GM18508 (cell line): ENCODE results near the gene RGS5.

ENCODE experiments used
- ATAC-seq: cut with Tn5 transposase; IDR thresholded peaks from one replicate; pipeline ENCODE4 v1.9.1; 2021; ENCODE audit warnings: moderate number of reproducible peaks; ENCODE audit not compliant: insufficient read depth, unreplicated experiment

The RGS5 gene

DNA sequence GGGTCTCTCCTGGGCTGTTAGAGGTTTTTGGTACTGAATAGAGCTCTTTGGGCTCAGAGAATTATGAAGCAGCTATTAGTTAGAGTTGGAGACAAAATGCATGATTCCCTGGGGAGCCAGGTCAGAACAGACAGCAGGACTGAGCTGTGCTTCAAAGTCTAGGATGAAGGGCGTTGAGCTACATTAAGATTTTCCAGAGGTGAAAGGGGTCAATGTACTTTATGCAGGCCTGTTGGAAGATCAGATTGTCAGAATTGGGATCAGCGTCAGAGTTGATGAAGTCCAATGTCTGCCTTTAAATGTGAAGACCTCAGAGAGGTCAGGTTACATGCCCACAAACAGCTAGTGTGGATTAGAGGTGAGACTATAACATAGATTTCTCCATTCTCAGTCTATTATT lies 53.8 kb downstream of the RGS5 start:
- no peak for ATAC-seq

DNA sequence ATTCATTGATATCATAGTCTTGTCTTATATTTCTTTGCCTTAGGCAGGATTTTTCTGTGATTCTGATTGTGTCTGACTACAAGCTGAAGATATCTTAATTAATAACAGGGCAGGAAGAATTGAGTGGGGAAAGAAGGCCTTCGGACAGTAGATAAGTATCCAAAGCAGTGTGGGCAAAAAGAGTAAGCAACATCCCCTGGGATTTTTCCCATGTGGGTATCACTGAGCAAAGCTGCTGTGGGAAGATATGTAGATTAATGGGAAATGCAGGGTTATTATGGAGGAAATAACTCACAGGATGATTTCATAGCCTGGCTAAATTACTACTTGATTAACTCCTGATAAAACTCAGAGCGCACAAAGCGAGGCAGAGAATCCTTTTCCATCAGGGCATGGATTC lies 55.7 kb downstream of the RGS5 start:
- no peak for ATAC-seq

DNA sequence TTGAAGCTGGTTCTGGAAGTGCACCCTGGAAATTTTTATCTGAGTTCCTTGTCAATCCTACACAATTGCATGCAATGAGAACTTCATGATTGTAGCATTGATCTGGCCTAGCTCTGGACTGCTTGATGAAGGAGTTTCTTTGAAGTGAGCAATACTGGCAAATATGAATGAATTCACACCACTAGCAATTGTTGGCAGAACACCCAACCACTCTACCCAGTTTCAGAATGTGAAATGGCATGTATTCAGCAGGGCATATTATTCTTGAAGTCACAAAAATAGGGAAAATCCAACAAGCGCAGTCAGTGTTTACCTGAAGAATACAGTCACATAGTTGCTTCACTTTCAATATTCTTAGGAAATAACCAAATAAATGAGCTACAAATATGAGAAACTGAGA lies 57.3 kb downstream of the RGS5 start:
- ATAC-seq = no peak

DNA sequence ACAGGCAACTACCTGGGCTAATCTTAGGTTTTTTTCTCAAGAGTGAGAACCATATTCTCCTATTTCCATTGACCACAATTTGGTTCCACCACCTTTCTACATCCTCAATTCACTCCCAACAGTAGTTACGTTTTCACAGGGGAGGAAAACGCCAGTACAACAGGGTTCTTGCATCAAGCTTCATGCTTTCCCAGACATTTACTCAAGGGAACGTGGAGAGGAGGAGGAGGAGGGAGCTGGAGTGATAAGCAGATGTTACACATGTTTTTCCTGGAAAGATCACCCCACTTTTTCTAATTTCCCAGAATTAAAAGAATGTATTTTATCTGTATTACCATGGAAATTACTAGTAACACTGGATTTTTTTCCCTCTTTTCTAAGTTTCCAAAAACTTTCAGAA lies 58.3 kb downstream of the RGS5 start:
- ATAC-seq = no peak

DNA sequence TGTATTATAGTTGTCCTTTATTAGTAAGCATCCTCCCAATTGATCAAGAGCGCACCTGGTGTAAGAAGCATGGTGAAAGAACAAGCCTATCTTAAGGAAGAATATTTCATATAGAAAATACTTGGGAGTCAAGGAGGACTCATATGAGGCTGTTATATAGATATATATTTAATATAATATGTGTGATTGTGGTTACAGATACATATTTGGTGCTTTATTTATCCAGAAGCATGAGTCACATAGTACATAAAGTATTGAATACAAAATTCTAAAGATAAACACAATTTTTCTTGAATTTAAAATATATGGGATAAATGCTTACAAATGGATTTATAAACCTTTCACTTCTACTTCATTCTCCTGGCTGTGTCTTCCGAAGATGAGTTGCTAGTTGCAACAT lies 60.6 kb downstream of the RGS5 start:
- ATAC-seq = no peak

DNA sequence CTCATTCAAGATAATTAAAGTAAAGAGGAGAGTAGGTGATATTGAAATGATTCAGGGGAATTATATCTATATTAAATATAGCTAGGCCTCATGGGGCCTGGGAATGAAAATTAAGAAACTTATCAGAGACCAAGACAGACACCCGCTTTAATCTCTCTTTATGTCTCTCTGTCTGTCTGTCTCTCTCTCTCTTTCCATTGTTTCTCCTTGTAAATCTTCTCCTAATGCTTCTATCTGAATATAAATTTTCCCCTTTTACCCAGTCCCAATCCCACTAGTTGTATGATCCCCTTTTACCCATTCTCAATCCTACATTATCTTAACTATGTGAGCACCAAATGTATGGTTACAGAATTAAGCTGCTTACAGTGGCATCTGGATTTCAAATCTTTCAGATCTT lies 61.2 kb downstream of the RGS5 start:
- ATAC-seq = no peak

DNA sequence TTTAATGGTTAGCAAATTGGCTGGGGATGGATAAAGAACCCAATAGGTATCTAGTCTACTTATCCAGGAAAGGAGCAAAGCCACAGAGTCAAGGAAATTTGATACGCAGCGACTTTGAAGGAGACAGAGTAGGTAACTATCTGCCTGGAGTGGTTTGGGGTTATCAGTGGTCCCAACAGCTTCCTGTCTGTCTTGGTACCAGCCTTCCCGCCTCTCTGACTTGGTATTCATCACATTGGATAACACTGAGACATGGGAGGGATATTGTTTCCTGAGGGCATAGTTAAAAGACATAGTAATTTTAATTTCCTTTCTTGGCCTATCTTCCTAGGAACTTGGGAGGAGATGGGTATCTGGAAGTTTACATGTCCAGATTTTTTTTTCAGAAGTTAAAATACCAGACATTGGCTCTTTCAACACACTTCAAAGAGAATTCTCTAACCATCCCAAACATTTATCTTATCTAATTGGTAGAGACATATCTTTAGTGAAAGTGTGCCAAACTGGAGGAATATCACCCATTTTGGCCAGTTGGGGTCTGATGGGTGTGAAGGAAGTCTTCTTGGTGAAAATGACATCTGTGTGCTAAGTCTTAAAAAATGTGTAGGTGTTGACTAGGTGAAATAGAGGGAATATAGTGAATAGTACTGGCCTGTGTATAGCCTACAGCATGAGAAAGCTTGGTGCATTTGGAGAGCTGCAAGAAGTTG lies 65.0 kb downstream of the RGS5 start:
- ATAC-seq = no peak

DNA sequence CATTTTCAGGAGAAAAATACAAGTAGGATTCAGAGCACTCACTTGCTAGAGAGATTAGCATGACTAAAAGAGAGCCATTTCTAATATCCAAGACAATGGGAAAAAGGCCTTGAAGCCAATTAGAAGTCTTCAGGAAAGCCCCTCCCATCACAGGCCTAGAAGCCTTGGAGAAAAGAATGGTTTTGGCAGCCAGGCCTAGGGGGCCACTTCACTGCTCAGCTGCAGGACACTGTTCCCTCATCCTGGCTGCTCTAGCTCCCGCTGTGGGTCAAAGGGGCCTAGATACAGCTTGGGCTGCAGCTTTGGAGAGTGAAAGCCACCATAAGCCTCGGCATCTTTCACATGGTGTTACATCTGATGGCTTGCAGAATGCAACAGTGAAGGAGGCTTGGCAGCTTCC lies 70.7 kb downstream of the RGS5 start:
- no peak for ATAC-seq

DNA sequence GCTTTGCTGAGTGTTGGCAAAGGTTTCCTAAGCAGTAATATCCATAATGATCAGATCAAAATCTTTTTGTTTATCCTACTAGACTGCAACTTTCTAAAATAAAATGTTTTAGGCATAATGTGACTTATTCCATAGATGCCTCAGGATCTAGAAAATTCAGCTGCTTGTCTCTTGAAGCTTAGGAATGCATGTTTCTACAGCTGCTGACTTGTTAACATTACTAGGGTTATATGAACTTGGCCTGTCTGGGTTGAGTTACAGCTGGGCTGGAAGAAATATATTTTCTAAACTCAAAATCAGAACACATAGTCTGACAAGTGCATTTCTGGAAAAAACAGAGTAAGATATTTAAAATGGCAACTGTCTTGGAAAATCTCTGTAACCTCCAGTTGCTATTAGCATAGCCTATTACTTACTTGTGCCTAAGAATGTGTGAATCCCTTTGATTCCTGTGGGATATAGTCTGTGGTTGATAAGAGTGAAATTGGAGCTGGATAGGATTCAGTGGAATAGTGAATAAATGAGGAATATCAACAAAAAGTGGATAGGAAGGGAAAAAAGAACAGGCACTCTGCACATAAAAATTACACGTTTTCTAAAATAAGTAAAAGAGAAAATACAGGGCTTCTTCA lies 72.4 kb downstream of the RGS5 start:
- no peak for ATAC-seq

DNA sequence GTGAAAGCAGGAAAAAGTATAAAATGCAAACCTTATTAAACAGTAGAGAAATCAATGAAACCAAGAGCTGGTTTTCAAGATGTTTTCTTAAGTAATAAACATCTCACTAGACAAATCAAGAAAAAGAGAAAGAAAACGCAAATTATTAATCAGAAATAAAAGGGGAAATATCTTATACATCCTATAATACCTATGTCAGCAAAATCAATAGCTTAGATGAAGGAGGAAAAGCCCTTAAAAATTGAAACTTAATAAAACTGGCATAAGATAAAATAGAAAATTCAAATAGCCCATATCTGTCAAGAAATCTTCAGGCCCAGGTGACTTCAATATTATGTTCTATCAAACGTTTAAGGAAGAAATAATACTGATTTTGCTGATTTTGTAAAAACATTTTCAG lies 74.4 kb downstream of the RGS5 start:
- ATAC-seq = no peak

DNA sequence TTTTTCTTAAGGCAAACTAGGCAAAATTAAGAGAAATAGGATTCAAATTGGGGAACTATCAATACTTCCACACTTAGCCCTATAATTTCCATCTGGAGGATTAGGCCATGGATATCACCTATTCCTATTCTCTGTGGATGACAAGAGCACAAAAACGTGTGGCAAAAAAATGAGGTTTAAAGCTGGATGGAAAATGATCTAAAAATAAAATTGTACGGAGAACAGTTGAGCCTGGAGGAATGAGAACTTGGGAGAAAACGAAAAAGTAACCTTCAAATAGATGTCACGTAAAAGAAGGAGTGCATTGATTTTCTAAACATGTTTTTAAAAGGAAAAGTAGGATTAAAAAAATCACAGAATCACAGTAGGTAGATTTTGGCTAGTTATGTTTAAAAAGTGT lies 77.9 kb downstream of the RGS5 start:
- no peak for ATAC-seq

DNA sequence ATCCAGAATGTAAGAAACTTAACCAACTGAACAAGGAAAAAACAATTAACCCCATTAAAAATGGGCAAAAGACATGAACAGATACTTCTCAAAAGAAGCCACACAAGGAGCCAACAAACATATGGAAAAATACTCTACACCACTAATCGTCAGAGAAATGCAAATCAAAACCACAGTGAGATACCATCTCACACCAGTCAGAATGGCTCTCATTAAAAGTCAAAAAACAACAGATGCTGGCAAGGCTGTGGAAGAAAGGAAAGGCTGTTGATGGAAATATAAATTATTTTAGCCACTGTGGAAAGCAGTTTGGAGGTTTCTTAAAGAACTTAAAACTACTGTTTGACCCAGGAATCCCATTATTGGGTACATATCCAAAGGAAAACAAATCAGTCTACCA lies 82.3 kb downstream of the RGS5 start:
- no peak for ATAC-seq

DNA sequence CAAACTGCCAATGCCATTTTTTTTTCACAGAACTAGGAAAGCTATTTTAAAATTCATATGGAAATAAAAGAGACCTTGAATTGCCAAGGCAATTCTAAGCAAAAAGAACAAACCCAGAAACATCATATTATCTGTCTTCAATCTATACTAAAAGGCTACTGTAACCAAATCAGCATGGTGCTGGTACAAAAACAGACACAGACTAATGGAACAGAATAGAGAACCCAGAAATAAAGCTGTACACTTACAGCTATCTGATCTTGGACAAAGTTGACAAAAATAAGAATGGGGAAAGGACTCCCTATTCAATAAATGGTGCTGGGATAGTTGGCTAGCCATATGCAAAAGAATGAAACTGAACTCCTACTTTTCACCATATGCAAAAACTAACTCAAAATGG lies 83.0 kb downstream of the RGS5 start:
- no peak for ATAC-seq

DNA sequence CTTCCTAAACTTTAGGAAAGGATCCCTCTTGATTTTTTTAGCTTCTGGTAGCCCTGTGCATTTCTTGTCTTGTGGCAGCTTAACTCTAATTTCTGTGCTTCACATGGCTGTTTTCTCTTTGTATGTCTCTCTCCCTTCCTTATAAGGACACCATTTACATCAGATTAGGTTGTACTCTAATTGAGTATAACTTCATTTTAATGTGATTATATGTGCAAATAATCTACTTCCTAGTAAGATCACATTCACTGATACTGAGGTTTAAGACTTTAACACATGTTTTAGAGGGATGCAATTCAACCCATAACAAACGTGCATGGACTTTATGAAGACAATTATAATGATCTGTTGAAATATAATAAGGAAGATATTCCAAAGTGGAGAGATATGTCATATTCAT lies 86.8 kb downstream of the RGS5 start:
- ATAC-seq = no peak

DNA sequence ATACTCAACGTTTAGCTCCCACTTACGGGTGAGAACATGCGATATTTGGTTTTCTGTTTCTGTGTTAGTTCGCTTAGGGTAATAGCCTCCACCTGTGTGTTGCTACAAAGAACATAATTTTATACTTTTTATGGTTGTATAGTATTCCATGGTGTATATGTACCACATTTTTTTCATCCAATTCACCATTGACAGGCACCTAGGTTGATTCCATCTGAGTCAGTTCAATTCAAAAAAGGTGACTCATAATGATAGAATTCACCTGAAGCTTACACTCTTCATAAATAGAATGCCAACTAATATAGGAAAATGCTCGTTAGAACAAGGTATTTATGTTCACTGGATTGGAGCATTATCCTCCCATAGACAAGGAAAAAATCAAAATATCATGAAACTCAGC lies 95.1 kb downstream of the RGS5 start:
- ATAC-seq = no peak

DNA sequence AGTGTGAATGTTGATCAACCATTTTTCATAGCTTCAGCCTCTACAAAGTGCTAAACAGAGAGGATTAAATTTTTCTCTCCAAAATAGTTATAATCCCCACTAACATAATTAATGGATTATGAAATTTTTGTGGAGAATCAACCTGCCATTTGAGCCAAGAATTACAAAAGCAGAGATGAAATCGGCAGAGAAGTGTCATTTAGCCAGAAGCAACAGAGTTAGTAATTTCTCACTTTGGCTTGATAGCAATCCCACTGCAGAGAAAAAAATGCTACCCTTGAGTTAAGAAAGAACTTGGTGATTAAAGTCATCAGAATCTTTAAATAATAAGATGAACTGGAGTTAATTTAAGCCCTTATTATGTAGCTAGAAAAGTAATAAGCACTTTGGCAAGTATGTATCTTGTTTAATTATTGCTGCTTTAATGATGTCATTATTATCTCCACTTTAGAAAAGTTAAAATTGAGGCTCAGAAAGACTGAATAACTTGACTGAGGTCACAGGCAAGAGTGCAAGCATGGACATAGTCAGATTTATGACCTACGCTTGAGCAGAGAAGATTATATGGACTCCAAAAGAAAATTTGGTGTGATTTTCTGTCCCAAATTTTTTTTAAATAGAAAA lies 96.2 kb downstream of the RGS5 start:
- no peak for ATAC-seq

DNA sequence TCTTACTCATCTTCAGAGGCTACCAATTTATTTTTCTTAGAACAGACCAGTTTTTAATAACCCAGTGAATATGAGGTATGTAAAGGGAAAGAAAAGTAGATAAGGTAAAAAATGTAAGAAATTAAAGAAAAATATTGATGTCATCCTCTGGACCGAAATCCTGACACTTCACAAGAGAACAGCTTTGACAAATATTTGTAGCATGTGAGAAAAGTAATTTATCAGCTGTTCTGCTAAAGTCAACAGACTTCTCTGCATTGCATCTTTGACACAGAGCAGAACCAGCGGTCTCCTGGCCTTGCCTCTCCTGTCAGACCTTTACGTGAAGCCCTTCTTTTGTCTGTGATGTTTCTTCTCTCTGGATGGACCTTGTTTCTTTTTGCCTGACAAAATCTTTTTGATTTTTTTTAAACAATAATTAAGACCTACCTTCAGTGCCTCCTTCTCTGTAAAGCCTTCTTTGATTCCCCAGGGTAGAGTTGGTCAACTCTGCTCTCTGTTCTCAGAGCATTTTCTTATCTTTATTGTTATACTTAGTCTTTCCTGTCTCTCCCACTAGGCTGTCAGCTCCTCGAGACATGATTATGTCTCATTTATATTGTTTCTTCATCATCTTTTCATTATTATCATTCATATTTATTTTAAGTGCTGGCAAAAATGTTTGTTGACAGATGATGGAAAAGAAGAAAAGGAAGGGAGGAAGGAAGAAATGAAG lies 98.2 kb downstream of the RGS5 start:
- ATAC-seq = no peak

DNA sequence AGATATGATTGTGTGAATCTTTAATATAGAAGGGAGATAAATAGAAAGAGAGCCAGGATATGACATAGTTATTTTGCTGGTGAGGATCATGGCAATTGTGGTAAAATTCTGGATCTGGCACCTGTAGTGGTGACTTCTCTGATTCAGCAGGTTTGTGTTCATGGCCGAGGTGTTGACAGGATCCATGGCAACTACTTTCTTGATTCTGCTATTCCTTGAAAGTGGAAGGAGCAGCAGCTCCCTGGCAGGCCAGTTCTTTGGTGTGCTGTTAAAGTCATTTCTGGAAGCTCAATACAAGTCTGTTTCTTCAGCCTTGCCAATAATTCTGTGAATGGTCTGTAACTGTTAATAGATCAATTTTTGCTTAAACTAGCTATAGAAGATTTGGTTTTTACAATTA lies 100.1 kb downstream of the RGS5 start:
- ATAC-seq = no peak

DNA sequence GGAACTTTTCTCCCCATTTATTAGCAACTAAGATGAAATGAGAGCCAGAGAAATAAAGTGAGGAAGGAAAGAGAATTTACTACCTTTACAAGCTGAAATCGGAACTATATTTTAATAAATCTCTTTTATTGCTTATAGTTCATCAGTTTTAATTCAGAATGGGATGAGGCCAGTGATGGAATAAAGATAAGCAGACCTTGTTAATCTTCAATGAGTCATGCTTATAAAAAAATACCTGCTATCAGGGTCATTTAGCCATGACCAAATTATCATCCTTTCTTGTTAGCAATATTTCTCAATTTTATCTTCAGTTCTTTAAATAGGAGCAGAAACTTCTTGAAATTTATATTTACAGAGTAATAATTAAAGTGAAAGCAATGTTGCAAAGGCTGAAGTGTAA lies 107.5 kb downstream of the RGS5 start:
- ATAC-seq = no peak

DNA sequence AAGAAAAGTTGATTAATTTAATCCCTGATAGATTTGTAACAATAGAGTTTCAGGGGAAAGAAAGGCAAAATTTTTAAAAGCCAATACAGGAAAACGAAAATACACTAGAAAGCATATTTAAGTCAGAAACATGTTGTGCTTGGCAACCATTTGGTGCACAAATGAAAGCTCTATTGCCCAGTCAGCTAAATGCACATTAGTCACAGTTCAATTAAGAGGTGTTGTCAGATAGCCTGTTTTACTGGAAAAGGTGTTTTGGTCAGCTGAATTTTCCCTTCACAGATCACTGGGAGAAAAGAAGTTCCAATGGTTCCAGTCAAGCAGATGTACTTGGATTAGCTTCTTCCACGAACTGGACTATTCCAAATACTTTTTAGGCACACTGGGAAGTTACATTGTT lies 108.1 kb downstream of the RGS5 start:
- no peak for ATAC-seq

DNA sequence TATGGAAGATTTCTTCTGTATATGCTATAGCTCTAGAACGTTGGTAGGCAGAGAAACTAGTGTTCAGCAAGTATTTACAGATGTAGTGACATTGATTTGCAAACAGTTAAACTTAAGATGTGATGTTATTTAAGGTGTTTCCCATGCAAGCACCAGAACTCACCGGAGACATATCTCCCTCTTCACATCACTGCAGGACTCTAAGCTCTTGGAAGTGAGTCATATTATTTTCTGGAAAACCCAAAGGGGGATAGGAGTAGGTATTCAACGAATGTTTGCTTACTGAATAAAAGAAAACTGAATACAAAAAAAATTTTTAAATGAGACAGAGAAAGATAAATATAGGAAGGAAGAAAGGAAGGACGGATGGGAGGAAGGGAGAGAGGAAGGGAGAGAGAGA lies 108.5 kb downstream of the RGS5 start:
- ATAC-seq = no peak
